MM.1S (cell line): Measurements from ENCODE around the gene SNX24.

Source experiments
- DNase-seq: peaks from one replicate; pipeline ENCODE4 v3.0.0-alpha.2; 2015
- H2AFZ ChIP-seq: fragments of 300-600 bp; sonication (generic); 2 replicates; pipeline ENCODE4 v1.6.0; 2016; ENCODE audit warnings: antibody characterized with exemption, low read length
- H3F3A ChIP-seq: fragments of 300-600 bp; sonication (generic); 2 replicates; pipeline ENCODE4 v1.6.1; 2016; ENCODE audit warnings: mild to moderate bottlenecking, antibody characterized with exemption, low read length, moderate library complexity, mixed read lengths; ENCODE audit not compliant: insufficient read depth
- H3K27ac ChIP-seq: fragments of 300-600 bp; sonication (generic); 2 replicates; pipeline ENCODE4 v1.5.1; 2016; ENCODE audit warnings: mild to moderate bottlenecking, low read length
- H3K27me3 ChIP-seq: fragments of 300-600 bp; sonication (generic); replicated peaks from 2 replicates; pipeline ENCODE4 v1.6.0; 2016; ENCODE audit warnings: low read length; ENCODE audit not compliant: insufficient read depth
- H3K36me3 ChIP-seq: fragments of 300-600 bp; sonication (generic); replicated peaks from 2 replicates; pipeline ENCODE4 v1.6.1; 2016; ENCODE audit warnings: mild to moderate bottlenecking, low read length, mixed read lengths; ENCODE audit not compliant: insufficient read depth
- H3K4me1 ChIP-seq: fragments of 300-600 bp; sonication (generic); 2 replicates; pipeline ENCODE4 v1.6.1; 2016; ENCODE audit warnings: low read length, mixed read lengths
- H3K4me2 ChIP-seq: fragments of 300-600 bp; sonication (generic); 2 replicates; pipeline ENCODE4 v1.6.0; 2016; ENCODE audit warnings: low read depth, low read length
- H3K4me3 ChIP-seq: fragments of 300-600 bp; sonication (generic); 2 replicates; pipeline ENCODE4 v1.5.1; 2016; ENCODE audit warnings: low read length, mixed read lengths
- H3K79me2 ChIP-seq: fragments of 300-600 bp; sonication (generic); 2 replicates; pipeline ENCODE4 v1.6.1; 2016; ENCODE audit warnings: mixed run types, low read length, mixed read lengths
- H3K9ac ChIP-seq: fragments of 300-600 bp; sonication (generic); 2 replicates; pipeline ENCODE4 v1.6.1; 2016; ENCODE audit warnings: low read length, mixed read lengths
- H3K9me2 ChIP-seq: fragments of 300-600 bp; sonication (generic); replicated peaks from 2 replicates; pipeline ENCODE4 v1.6.1; 2016; ENCODE audit warnings: mild to moderate bottlenecking, low read length, mixed read lengths; ENCODE audit not compliant: insufficient read depth
- H3K9me3 ChIP-seq: fragments of 300-600 bp; sonication (generic); replicated peaks from 2 replicates; pipeline ENCODE4 v1.6.1; 2016; ENCODE audit warnings: mild to moderate bottlenecking, low read length, mixed read lengths; ENCODE audit not compliant: insufficient read depth
- H4K20me1 ChIP-seq: fragments of 300-600 bp; sonication (generic); 2 replicates; pipeline ENCODE4 v1.6.1; 2016; ENCODE audit warnings: mild to moderate bottlenecking, low read length, moderate library complexity, mixed read lengths; ENCODE audit not compliant: insufficient read depth
- CTCF ChIP-seq: fragments of 300-600 bp; sonication (generic); IDR thresholded peaks from 2 replicates; pipeline ENCODE4 v1.5.1; 2016; ENCODE audit warnings: antibody characterized with exemption, low read length, mixed read lengths
- EZH2 ChIP-seq: fragments of 300-600 bp; sonication (generic); optimal IDR thresholded peaks from 2 replicates; pipeline ENCODE3; 2017; ENCODE audit warnings: low read depth, mild to moderate bottlenecking, antibody characterized with exemption, low read length, mixed read lengths
- EZH2phosphoT487 ChIP-seq: fragments of 300-600 bp; sonication (generic); IDR thresholded peaks from 2 replicates; pipeline ENCODE4 v1.6.1; 2018; ENCODE audit warnings: antibody characterized with exemption, low read length

The SNX24 gene

GRCh38 chr5:122916490-122916889, 71.1 kb downstream of the SNX24 start:
- Histone ChIP-seq H3K27ac (no peak overlapping the region), H3K4me3 (no peak overlapping the region), H3K36me3 (no peaks in the 10 kb centered on the region), H2AFZ (no peak overlapping the region), H3K9ac (no peak overlapping the region), H3K9me2 (no peaks in the 10 kb centered on the region), H3K27me3 (no peaks in the 10 kb centered on the region), H3K79me2 (no peaks in the 10 kb centered on the region), H4K20me1 (no peaks in the 10 kb centered on the region), H3K9me3 (no peaks in the 10 kb centered on the region), H3K4me1 (no peaks in the 10 kb centered on the region), H3K4me2 (no peak overlapping the region), H3F3A (no peaks in the 10 kb centered on the region)
- TF ChIP-seq EZH2phosphoT487 = no peak
- no peak for TF ChIP-seq EZH2
- TF ChIP-seq CTCF = no peak
- DNase-seq = no peak

GRCh38 chr5:122919969-122920368, 74.6 kb downstream of the SNX24 start:
- Histone ChIP-seq H3K9ac (no peak overlapping the region), H3K4me3 (no peak overlapping the region), H3K9me2 (no peaks in the 10 kb centered on the region), H3K4me1 (no peaks in the 10 kb centered on the region), H3K36me3 (no peaks in the 10 kb centered on the region), H4K20me1 (no peaks in the 10 kb centered on the region), H3K4me2 (no peak overlapping the region), H3K79me2 (no peaks in the 10 kb centered on the region), H2AFZ (no peak overlapping the region), H3F3A (no peaks in the 10 kb centered on the region), H3K9me3 (no peaks in the 10 kb centered on the region), H3K27me3 (no peaks in the 10 kb centered on the region), H3K27ac (no peak overlapping the region)
- DNase-seq = no peak
- TF ChIP-seq EZH2 (no peak), CTCF (no peak), EZH2phosphoT487 (no peak)

- no peak overlapping the region for H3K4me2 ChIP-seq
These were observed 76.4 kb downstream of the SNX24 start for GRCh38 chr5:122921826-122922225.

More at GRCh38 chr5:122921826-122922225, 76.4 kb downstream of the SNX24 start:
- TF ChIP-seq CTCF (no peak), EZH2 (no peak), EZH2phosphoT487 (no peak)
- H3K9ac ChIP-seq = no peak overlapping the region
- H3F3A ChIP-seq = no peaks in the 10 kb centered on the region
- no peaks in the 10 kb centered on the region for H3K36me3 ChIP-seq
- no peaks in the 10 kb centered on the region for H3K79me2 ChIP-seq
- no peak overlapping the region for H3K27ac ChIP-seq
- H3K4me1 ChIP-seq = no peaks in the 10 kb centered on the region
- H3K9me3 ChIP-seq = no peaks in the 10 kb centered on the region
- H3K27me3 ChIP-seq = no peaks in the 10 kb centered on the region
- H3K9me2 ChIP-seq = no peaks in the 10 kb centered on the region
- DNase-seq = no peak
- no peak overlapping the region for H2AFZ ChIP-seq
- no peaks in the 10 kb centered on the region for H4K20me1 ChIP-seq
- no peak overlapping the region for H3K4me3 ChIP-seq
